Activated T-helper 9 cell treated with anti-CD3 and anti-CD28 coated beads, Interleukin-2, amount 50 U/mL, for 16 hours (primary cell): ENCODE results near the gene PARP14.
"Not testable (repeated sequence)": the region's sequence is repeated elsewhere in the genome, so short reads cannot be mapped to it uniquely, and the experiment has no call there.

ENCODE experiments used
- DNase-seq: peaks from one replicate; pipeline ENCODE4 v3.0.0-alpha.2; 2020; ENCODE audit warnings: low read depth

PARP14 gene

DNA sequence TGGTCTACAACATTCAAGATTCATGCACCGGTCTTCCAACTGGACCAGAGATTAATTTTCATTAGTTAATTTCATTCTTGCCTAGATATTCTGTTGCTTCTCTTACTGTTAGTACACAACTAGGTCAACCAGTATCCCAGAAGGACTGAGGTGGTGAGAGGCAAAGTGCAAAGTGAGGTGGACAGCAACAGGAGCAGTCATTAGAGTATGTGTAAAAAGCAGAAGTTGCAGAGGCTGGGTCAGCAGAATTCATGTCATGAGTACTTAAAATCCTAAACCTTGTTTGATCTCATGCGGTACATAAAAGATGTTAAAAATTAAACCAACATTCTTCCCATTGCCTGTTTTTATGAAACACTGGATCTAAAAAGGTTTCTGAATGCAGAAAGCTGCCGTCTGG is 46.7 kb downstream of the PARP14 start:
- no peak for DNase-seq

DNA sequence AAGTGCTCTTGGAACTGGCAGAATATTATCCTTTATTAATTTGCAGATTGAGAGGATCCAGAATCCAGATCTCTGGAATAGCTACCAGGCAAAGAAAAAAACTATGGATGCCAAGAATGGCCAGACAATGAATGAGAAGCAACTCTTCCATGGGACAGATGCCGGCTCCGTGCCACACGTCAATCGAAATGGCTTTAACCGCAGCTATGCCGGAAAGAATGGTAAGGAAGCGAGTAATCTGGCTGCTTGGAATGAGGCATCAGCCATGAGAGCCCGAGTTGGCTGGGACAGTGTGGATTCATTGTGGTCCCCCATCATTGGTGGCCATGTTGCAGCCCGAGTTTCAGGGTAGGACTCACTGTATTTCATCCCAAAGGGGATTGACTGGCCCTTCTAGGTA is 47.1 kb downstream of the PARP14 start:
- no peak for DNase-seq

DNA sequence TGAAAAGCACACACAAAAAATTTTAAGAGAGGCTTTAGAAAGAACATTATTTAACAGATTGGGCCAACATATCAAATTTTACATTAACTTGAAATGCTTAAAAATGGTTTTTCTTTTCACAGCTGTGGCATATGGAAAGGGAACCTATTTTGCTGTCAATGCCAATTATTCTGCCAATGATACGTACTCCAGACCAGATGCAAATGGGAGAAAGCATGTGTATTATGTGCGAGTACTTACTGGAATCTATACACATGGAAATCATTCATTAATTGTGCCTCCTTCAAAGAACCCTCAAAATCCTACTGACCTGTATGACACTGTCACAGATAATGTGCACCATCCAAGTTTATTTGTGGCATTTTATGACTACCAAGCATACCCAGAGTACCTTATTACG is 47.5 kb downstream of the PARP14 start:
- no peak for DNase-seq

DNA sequence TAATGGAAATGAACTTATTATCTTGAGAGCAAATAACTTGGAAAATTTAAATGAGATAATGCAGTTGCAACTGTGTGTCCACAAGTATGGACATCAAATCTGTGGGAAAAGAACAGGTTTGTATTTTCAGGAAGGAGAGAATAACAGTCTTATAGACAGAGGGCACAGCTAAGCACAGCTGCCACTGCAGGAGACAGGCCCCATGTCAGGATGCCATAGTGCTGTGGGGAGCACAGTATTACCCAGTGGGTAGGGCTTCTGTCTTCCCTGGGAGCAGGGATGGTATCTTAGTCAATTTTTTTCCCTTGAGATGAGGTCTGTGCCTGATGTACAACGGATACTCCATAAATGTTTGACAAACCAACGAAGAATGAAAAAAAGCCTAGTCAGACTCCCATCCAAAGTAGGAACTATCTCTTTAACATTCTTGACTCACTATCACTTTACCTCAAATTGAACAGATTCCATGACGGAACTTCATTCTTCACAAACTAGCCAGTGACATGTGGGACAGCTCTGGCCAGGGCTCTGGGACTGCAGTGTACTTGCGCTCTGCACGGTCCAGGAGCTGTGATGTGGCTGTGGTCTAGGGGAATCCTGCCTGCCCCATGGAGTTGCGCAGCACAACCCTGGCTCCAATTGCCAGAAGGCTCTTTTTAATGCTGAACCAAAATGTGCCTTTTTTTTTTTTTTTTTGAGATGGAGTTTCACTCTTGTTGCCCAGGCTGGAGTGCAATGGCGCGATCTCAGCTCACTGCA is 48.3 kb downstream of the PARP14 start:
- no peak for DNase-seq

DNA sequence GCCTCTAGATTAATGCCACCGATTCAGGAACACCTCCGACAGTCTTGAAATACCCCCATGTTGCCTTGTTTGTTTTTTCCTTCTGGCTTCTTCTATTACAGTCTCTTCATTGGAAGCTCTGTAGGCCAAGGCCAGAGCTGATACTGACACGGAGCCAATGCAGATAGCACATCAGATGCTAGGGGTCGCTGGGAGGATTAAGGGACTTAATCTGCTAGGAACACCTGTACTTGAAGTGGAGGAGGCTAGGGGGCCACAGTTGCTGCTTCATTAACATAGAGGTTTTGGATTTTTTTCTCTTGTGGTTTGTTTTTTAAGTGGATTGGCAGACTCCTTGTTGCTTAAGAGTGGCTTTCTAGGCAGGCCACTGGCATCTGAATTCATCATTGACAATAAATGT is 49.6 kb downstream of the PARP14 start:
- DNase-seq, result no peak

DNA sequence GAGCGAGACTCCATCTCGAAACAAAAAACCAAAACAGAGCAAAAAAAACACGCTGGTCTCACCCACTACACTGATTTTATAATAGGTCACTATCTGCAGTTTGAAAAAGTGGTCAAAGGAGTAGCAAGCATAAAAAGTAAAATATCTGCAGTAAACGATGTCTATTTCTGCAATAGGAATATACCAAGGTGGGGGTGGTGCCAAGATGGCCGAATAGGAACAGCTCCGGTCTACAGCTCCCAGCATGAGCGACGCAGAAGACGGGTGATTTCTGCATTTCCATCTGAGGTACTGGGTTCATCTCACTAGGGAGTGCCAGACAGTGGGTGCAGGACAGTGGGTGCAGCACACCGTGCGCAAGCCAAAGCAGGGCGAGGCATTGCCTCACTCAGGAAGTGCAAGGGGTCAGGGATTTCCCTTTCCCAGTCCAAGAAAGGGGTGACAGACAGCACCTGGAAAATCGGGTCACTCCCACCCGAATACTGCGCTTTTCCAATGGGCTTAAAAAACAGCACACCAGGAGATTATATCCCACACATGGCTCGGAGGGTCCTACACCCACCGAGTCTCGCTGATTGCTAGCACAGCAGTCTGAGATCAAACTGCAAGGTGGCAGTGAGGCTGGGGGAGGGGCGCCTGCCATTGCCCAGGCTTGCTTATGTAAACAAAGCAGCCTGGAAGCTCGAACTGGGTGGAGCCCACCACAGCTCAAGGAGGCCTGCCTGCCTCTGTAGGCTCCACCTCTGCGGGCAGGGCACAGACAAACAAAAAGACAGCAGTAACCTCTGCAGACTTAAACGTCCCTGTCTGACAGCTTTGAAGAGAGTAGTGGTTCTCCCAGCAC is 52.3 kb downstream of the PARP14 start:
- not testable (repeated sequence) for DNase-seq

DNA sequence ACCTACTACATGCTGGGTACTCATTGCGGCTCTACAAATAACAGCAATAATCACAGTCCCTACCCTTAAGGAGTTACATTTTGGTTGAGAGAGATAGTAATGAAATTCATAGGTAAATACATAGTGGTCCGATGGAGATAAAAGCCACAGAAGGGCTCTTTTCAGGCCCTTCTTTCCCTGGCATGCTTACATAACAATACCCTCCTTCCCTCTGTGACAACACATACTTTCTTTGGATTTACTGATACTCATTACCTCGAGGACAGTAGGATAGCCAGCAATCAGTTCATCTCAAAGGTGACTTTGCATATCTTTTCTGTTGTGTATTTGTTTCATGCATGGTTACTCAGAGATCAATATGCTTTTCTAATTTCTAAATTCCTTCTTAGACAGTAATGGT is 58.5 kb downstream of the PARP14 start:
- DNase-seq, result no peak

DNA sequence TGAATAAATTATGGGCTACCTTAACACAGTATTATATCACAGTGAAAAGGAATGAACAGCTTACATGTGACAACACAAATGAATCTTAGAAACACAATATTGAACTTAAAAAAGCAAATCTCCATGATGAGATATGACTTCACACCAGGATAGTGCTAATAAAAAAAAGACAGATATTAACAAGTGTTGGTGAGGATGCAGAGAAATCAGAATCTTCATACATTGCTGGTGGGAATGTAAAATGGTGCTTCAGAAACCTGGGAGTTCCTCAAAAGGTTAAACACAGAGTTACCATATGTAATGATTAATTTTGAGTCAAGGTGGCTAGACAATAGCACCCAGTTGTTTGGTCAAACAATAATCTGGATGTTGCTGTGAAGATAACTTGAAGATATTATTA is 61.6 kb downstream of the PARP14 start:
- DNase-seq, result no peak

DNA sequence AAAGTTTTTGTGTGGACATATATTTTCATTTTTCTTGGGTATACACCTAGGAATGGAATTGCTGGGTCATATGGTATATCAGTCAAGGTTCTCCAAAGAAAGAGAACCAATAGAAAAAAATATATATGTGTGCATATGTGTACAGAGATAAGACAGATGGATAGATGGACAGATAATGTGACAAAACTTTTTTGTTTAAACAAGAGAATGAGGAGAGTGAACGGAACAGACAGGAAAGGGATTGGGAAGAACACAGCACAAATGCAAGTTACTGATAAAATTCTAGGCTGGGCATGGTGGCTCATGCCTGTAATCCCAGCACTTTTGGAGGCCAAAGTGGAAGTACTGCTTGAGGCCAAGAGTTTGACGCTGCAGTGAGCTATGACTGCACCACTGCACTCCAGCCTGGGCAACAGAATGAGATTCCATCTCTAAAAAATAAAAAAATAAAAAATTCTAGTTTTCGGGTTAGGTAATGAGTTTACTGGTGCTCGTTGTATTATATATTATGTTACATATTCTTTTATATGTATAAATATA is 63.0 kb downstream of the PARP14 start:
- DNase-seq, result no peak

DNA sequence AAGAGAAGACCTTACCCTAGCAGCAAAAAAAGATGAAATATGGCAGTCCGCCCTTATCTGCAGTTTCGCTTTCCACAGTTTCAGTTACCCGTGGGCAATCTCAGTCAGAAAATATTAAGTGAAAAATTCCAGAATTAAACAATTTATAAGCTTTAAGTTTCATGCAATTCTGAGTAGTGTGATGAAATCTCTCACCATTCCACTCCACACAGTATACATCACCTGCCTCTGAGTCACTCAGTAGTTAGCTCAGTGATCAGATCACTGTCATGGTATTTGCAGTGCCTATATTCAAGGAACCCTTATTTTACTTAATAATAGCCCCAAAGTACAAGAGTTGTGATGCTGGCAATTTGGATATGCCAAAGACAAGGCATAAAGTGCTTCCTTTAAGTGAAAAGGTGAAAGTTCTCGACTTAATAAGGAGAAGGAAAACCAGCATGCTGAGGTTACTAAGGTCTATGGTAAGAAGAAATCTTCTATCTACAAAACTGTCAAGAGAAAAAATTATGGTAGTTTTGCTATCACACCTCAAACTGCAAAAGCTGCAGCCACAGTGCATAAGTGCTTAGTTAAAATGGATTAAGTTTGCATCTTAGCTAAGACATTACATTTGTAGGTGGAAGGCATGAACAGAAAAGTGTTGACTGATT is 64.9 kb downstream of the PARP14 start:
- DNase-seq, result no peak

DNA sequence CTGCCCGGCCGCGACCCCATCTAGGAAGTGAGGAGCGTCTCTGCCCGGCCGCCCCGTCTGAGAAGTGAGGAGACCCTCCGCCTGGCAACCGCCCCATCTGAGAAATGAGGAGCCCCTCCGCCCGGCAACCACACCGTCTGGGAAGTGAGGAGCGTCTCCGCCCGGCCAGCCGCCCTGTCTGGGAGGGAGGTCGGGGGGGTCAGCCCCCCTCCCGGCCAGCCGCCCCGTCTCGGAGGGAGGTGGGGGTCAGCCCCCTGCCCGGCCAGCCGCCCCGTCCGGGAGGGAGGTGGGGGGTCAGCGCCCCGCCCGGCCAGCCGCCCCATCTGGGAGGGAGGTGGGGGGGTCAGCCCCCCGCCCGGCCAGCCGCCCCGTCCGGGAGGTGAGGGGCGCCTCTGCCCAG is 66.7 kb downstream of the PARP14 start:
- not testable (repeated sequence) for DNase-seq

DNA sequence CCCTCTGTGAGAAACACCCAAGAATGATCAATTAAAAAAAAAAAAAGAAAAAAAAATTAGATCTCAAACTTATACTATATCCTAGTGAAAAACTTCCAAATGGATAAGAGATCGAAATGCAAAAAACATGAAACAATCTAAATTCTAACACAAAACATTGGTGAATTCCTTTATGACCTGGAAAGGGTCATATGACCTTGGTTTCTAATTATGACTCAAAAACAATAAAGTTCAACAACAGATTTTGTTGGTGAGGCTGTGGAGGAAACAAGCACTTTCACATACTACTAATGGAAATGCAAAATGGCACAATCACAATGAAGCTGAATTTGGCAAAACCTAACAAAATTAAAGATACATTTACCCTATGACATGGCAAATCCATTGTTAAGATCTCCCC is 67.7 kb downstream of the PARP14 start:
- DNase-seq, result no peak

DNA sequence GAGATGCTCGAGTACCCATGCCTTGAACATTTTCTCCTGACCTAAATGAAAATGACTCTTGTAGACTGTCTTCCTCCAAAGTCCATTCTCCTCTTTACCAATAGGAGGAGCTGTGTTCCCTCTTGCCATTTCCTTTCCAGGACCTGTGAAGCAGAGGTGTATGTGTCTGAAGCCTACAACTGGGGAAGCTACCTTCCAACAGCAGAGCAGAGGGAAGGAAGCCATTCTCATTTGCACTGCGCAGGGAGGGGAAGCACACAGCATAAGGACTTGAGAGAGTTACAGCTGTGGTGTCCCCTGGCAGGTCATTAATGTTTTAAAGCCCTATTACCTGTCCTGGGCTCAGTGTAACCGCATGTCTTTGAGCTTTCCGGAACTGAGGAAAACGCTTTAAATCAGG is 74.3 kb downstream of the PARP14 start:
- DNase-seq, result no peak

DNA sequence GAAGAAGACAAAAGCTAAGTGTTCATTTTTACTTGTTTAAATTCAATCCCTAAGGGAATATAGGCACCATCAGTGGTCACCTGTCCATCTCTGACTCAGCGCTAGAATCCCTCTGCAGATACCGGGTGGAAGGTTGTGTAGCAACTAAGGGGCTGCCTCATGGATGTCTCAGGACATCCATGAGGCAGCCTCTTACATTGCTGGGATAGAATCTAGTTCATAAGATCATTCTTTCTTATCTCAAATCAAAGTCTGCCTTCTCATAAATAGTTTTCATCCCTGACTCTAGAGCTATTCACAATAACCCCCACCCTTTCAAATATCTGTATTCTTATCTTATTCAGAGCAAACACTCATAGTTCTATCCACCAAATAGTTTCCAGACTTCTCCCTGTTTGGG is 74.9 kb downstream of the PARP14 start:
- DNase-seq, result no peak

DNA sequence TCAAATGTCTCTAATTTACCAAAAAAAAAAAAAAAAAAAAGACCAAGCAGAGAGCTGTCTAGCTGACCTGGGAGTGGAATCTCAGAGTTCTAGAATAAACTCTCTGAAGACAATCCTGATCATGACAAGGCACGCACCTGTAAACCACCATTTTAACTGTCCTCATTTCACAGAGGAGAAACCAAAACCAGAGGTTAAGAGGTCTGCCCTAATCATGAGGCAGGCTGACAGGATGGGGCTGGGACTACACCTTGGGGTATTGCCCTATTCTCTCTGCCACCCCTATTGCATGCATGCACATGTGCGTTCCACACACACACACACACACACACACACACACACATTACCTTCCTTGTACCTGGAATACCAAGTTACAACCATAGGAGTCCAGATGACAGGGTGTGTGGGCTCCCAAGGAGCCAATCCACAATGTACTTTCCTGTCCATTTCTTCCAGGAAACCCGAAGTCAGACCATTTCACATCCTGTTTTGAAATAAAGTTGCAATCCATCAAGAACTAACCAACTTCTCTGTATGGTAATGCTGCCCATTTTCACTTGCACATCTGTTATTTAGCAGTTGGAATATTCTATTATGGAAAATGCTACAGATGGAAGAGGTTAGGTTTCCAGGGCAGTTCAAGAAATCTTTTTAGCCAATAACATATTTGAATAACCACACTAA is 78.4 kb downstream of the PARP14 start:
- no peak for DNase-seq

DNA sequence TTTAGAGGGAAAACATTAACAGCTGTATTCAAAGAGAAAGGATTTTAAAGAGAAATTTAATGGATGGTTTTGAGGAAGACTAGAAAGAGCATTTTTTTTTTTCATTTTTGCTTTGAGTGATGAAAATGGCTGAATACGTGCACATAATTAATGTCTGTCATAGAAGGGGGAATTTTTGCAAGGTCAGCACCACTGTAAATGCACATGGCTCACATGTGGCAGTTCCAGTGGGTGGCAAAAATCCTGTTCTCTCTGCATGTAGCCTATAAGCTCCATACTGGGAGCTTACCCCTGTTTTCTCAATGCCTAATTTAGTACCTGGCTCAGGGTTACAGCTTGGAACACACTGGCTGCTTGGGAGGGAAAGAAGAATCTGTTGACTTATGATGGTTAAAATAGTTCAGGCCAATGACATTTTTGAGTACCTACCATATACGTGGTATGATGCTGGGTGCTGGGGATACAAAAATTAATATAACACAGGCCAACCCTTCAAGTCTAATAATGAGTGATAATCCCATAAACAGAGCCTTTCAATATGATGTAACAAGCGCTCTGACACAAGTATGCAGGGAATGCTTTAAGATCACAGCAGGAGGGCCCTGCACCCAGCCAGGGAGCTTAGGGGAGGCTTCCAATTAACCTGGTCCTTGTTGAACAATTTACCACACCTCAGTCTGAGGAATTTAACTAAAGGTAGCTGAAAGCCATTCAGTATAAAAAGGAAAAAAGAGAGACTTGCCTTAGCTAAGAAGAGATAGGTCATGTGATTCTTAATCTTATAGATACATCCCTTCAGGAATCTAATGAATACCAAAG is 80.0 kb downstream of the PARP14 start:
- no peak for DNase-seq

DNA sequence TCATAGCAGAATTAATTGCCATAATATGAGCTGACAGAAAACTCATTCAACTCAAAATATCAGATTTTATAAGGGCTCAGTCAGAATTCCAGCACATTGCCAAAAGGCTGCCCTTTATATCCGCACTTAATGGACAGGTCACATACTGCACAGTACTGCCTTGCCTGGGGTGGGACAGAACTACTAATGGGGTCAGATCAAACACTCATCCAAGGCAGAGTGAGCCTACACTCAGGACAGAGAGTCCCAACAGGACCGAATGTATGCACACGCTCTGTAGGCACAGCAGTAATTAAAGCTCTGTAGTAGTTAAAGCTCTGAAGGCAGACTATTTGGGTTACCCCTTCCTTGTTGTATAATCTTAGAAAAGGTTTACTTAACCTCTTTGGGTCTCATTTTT is 85.8 kb downstream of the PARP14 start:
- DNase-seq, result no peak

DNA sequence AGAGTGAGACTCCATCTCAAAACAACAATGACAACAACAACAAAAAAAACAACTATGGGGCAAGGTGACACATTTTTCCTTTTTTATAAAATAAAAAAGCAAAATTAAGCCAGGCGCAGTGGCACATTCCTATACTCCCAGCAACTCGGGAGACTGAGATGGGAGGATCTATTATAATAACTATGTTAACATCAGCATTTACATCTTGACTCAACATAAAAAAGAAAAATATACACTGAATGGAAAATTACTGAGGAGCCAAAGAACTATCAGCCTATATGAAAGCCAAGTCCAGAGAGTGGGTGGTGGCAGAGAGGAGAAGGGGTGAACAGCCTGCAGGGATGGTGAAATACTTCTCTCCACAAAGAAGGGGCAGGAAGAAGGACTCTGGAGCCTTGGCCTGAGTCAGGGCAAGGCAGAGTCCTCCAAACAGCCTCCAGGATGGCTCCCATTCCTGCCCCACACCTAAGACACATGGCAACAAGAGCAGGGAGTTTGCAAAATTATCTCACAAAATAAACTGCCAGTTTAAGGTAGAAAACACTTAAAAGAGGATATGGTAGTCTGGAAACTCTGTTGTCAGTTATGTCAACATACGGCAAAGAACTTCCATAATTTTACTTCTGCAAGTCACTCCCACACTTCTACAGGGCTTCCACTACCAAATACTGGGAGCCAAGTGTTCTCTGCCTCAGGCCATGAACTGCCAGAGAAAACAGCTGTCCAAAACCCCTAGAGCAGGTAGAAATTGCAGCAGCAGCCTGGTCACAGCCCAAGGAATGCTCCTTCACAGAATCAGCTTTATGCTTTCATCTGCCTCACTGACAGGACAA is 87.1 kb downstream of the PARP14 start:
- no peak for DNase-seq

DNA sequence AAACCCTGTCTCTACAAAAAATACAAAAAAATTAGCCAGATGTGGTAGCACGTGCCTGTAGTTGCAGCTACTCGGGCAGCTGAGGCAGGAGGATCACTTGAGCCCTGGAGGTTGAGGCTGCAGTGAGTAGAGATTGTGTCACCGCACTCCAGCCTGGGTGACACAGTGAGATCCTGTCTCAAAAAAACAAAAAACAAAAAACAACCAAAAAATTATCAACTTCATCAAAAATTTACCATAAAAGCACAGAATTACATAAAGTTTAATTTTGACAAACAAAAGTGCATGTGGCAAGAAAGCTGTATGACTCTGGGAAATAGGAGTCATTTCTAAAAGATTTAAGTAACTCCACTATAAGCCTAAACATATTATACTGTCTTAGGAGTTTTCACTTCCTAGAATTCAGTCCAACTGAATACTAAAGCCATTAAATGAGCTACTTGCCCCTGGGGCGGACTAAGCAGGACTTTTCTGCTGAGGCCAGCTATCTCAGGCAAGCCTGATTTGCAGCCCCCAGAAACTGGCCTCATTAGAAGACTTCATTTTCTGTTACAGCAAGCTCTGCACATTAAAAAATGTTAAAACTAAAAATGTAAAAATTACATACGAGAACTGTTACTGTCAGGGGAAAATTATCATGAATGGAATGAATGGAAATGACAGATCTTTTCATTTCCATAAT is 90.0 kb downstream of the PARP14 start:
- DNase-seq, result no peak

DNA sequence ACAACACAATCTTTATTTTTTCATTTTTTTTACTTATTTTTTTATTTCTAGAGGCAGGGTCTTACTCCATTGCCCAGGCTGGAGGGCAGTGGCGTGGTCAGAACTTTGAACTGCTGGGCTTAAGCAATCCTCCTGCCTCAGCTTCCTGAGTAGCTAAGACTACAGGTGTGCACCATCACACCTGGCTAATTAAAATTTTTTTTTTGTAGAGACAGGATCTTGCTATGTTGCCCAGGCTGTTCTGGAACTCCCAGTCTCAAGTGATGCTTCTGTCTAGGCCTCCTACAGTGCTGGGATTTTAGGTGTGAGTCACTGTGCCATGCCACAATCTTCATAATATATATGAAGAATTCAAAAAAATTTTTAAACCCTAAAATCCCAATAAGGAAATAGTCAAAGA is 92.2 kb downstream of the PARP14 start:
- DNase-seq, result no peak
